K562 (cell line): ENCODE data around the gene USP46. TPM values are rescaled to one million over a fixed set of nuclear protein-coding genes. Genes with fewer than 3 reads are reported as not detected.

Experiments
- ATAC-seq: fragments of 200-7000 bp; cut with Tn5 transposase; 3 replicates; pipeline ENCODE4 v1.9.1; 2020; ENCODE audit warnings: moderate library complexity
- BruUV-seq: library from RNA; stranded (reverse); fragments of 400-500 nt; replicated peaks from 2 replicates; lab custom pipeline; 2021; lab: Mats Ljungman, UMichigan
- CTCF ChIA-PET: fragments of 300-600 bp; formaldehyde crosslinking; extraction: SDS; loops from one replicate; lab custom pipeline; 2021; ENCODE audit warnings: low intra/inter-chr PET ratio; lab: Yijun Ruan, JAX
- POLR2A ChIA-PET: fragments of 300-600, 350-650 bp; sonication (Branson Sonifier 250); formaldehyde crosslinking; extraction: SDS; loops from one replicate; lab custom pipeline; 2021; ENCODE audit warnings: antibody characterized with exemption, inconsistent platforms; lab: Yijun Ruan, JAX
- DNase-seq, 4 experiments: peaks; one replicate each; pipeline versions ENCODE4 v3.0.0 to v3.0.0-alpha.2; 2011 to 2018; ENCODE audit warnings: low spot score in 3 of 4, mixed read lengths in 3 of 4; ENCODE audit errors: extremely low read depth in 1 of 4
- FAIRE-seq: peaks from 2 replicates; lab custom pipeline; 2011; peaks lifted over from hg19 to GRCh38; lab: Jason Lieb, UNC
- H2AFZ ChIP-seq: 2 replicates; pipeline ENCODE4 v1.6.0; 2011; ENCODE audit warnings: low read depth, low read length, control low read depth, inconsistent platforms
- H3K27ac ChIP-seq: fragments of 200-600 bp; 3 replicates; pipeline ENCODE4 v1.8.0; 2011; ENCODE audit warnings: low read depth, mild to moderate bottlenecking, control low read depth, inconsistent platforms, low read length, moderate library complexity, mixed read lengths; ENCODE audit errors: extremely low read depth
- H3K27me3 ChIP-seq, 2 experiments: fragments of 300-600 bp in 1 of 2; 2 replicates in 1 of 2; 3 replicates in 1 of 2; pipeline versions ENCODE4 v1.6.0 to v1.8.0; 2011; ENCODE audit warnings: inconsistent platforms in 2 of 2, low read length in 2 of 2, mild to moderate bottlenecking in 1 of 2, mixed read lengths in 1 of 2, moderate library complexity in 1 of 2; ENCODE audit not compliant: control insufficient read depth in 2 of 2, insufficient read depth in 2 of 2
- H3K36me3 ChIP-seq: fragments of 300-600 bp; 3 replicates; pipeline ENCODE4 v1.8.0; 2011; ENCODE audit warnings: mild to moderate bottlenecking, low read length, inconsistent platforms; ENCODE audit not compliant: control insufficient read depth, insufficient read depth
- H3K4me1 ChIP-seq, 2 experiments: fragments of 200-600 bp in 1 of 2; replicated peaks in 1 of 2; 2 replicates in 1 of 2; 3 replicates in 1 of 2; pipeline versions ENCODE4 v1.5.1 to v1.8.0; 2011; ENCODE audit warnings: inconsistent platforms in 2 of 2, low read length in 2 of 2, mild to moderate bottlenecking in 1 of 2, mixed read lengths in 1 of 2, moderate library complexity in 1 of 2; ENCODE audit not compliant: control insufficient read depth in 2 of 2, insufficient read depth in 2 of 2
- H3K4me2 ChIP-seq: 2 replicates; pipeline ENCODE4 v1.6.1; 2011; ENCODE audit warnings: low read length, control low read depth, inconsistent platforms, mixed read lengths; ENCODE audit not compliant: insufficient read depth
- H3K4me3 ChIP-seq: fragments of 200-600 bp; sonication (generic), shearing (Covaris generic); 2 replicates; pipeline ENCODE4 v1.5.1; 2016; ENCODE audit warnings: control low read depth, inconsistent platforms
- H3K79me2 ChIP-seq: fragments of 200-600 bp; 3 replicates; pipeline ENCODE4 v1.8.0; 2011; ENCODE audit warnings: low read length, inconsistent platforms; ENCODE audit not compliant: control insufficient read depth, insufficient read depth
- H3K9ac ChIP-seq, 2 experiments: 2 replicates each; pipeline versions ENCODE4 v1.6.0 to v1.6.1; 2011; ENCODE audit warnings: low read depth in 2 of 2, low read length in 2 of 2, control low read depth in 1 of 2, inconsistent platforms in 1 of 2, mild to moderate bottlenecking in 1 of 2, mixed read lengths in 1 of 2; ENCODE audit not compliant: insufficient read depth in 1 of 2
- H3K9me1 ChIP-seq: one replicate; pipeline ENCODE4 v1.6.0; 2011; ENCODE audit warnings: inconsistent platforms, mild to moderate bottlenecking, low read length, moderate library complexity; ENCODE audit not compliant: control insufficient read depth, insufficient read depth
- H3K9me3 ChIP-seq: replicated peaks from 2 replicates; pipeline ENCODE4 v1.5.1; 2011; ENCODE audit warnings: low read depth, low read length, inconsistent platforms; ENCODE audit not compliant: control insufficient read depth, insufficient read depth
- H4K20me1 ChIP-seq: replicated peaks from 2 replicates; pipeline ENCODE4 v1.6.1; 2011; ENCODE audit warnings: low read length, inconsistent platforms, mixed read lengths; ENCODE audit not compliant: control insufficient read depth, insufficient read depth
- ARHGAP35 ChIP-seq: fragments of 450-650 bp; IDR thresholded peaks from 2 replicates; pipeline ENCODE4 v1.6.1; 2018; ENCODE audit not compliant: partially characterized antibody
- EZH2 ChIP-seq: IDR thresholded peaks from 2 replicates; pipeline ENCODE4 v1.6.1; 2012; ENCODE audit warnings: low read depth, mild to moderate bottlenecking, inconsistent platforms, low read length, borderline replicate concordance
- HDAC2 ChIP-seq: fragments of 450-650 bp; IDR thresholded peaks from 2 replicates; pipeline ENCODE4 v1.6.1; 2016; ENCODE audit warnings: mild to moderate bottlenecking
- MTF1 ChIP-seq: fragments of 250-450 bp; sonication (Bioruptor Pico); IDR thresholded peaks from 2 replicates; pipeline ENCODE4 v1.9.0; 2021; ENCODE audit warnings: moderate library complexity, mild to moderate bottlenecking, inconsistent platforms, borderline replicate concordance
- RB1 ChIP-seq: fragments of 450-650 bp; IDR thresholded peaks from 2 replicates; pipeline ENCODE4 v1.6.1; 2017; ENCODE audit warnings: low read depth, mild to moderate bottlenecking
- RBM34 ChIP-seq: fragments of 200-400 bp; formaldehyde crosslinking; IDR thresholded peaks from 2 replicates; pipeline ENCODE4 v1.6.1; 2018; ENCODE audit warnings: low read length, borderline replicate concordance; ENCODE audit not compliant: insufficient read depth
- RHOXF2B ChIP-seq: fragments of 250-450 bp; sonication (Bioruptor Pico); conservative IDR thresholded peaks from 2 replicates; pipeline ENCODE4 v1.5.1; 2021
- ZNF133 ChIP-seq: fragments of 250-450 bp; sonication (Bioruptor Pico); IDR thresholded peaks from 2 replicates; pipeline ENCODE4 v1.4.0; 2020; ENCODE audit warnings: mild to moderate bottlenecking
- ZNF212 ChIP-seq: fragments of 450-650 bp; formaldehyde crosslinking; IDR thresholded peaks from 2 replicates; pipeline ENCODE4 v1.4.0; 2020; ENCODE audit warnings: mild to moderate bottlenecking
- ZNF668 ChIP-seq: fragments of 250-450 bp; sonication (Bioruptor Pico); IDR thresholded peaks from 2 replicates; pipeline ENCODE4 v1.8.0; 2022; ENCODE audit warnings: mild to moderate bottlenecking, inconsistent platforms
- WGBS: fragments of 100-300 bp; shearing (Covaris generic); methylation state at CpG from one replicate; pipeline ENCODE4 v1.1.6; 2016; ENCODE audit warnings: low coverage, mixed read lengths; ENCODE audit not compliant: insufficient coverage; ENCODE audit errors: missing lambda C conversion rate; 5-methylcytosine and 5-hydroxymethylcytosine counted together
- in situ Hi-C: fragments of 300-500 bp; cut with MboI; formaldehyde crosslinking; loops from 4 replicates; pipeline ENCODE4 v1.15.0; 2018; ENCODE audit warnings: inconsistent platforms, mixed read lengths
- intact Hi-C: fragments of 100-400 bp; cut with micrococcal nuclease; formaldehyde crosslinking; loops from 2 replicates; pipeline ENCODE4 v1.14.2; 2022
- polyA plus RNA-seq, 8 experiments: library from polyadenylated mRNA; depleted of rRNA in 4 of 8; stranded (reverse) in 5 of 8; unstranded in 3 of 8; fragments of >200 nt; fragmentation: Nextera tagmentation in 2 of 8; fragmentation: Illumina TruSeq in 1 of 8; extraction: Ambion mirVana in 2 of 8; extraction: Trizol in 1 of 8; gene quantifications; 2 replicates each; pipeline versions ENCODE4 v1.2.1 to v1.2.3, GENCODE V29; 2011 to 2014; ENCODE audit warnings: inconsistent platforms in 1 of 8, missing spikeins in 1 of 8
- total RNA-seq, 7 experiments: library from RNA; depleted of rRNA in 6 of 7; stranded (reverse); fragments of >200 nt in 6 of 7; fragmentation: Illumina TruSeq in 2 of 7; extraction: Trizol in 2 of 7; gene quantifications; 2 replicates each; pipeline versions ENCODE4 v1.2.1 to v1.2.3, GENCODE V29; 2011 to 2021; ENCODE audit warnings: low replicate concordance in 1 of 7
- TF ChIP-seq, protein P1 (sequence below): sonication (generic); formaldehyde crosslinking; IDR thresholded peaks from 2 replicates; pipeline ENCODE4 v1.8.0; 2023; ENCODE audit warnings: mild to moderate bottlenecking, missing genetic modification reagents
- TF ChIP-seq, protein P2 (sequence below): fragments of 450-650 bp; IDR thresholded peaks from 2 replicates; pipeline ENCODE4 v1.6.1; 2018; ENCODE audit not compliant: partially characterized antibody
- TF ChIP-seq, protein P3 (sequence below): fragments of 200-800 bp; sonication (Bioruptor generic); IDR thresholded peaks from 2 replicates; pipeline ENCODE4 v1.6.1; 2017; ENCODE audit warnings: missing genetic modification characterization, missing compliant biosample characterization
- TF ChIP-seq, protein P4 (sequence below): IDR thresholded peaks from 2 replicates; pipeline ENCODE4 v1.6.1; 2014; ENCODE audit warnings: antibody characterized with exemption

The USP46 gene
- total and polyA plus RNA-seq, 9 of the 15 experiments (the other 6 are each of a cell fraction or from before 2014, with no cell fraction given), result 3.0 to 11.7 (median 8.4) TPM

DNA sequence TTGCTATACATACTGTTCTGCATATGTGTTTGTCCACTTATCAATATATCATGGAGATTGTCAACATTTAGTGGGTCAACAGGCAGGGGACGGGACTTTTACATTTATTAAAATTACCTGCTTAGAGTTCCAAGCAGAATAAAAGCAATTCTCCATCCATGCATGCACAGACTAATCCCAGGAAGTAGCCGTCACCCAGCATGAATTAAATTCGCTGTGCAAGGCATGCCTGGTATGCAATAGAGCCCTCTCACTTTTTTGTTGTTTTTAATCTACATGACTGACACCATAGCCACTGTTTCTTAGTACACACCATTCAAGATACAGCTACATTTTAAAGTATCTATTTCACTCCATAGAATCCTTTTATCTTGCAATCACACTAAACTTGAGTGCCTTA, 108.9 kb downstream of the USP46 start:
- ChIA-PET CTCF (no interaction called here), POLR2A (no interaction called here)
- H3K4me1 ChIP-seq, result no peaks in the 10 kb centered on the region; a peak in 1 of 5 replicates
- peaks cover 2 to 4% of the 10 kb centered on the region in 2 experiments; a peak in 1 of 5 replicates for H3K27me3 ChIP-seq
- H4K20me1 ChIP-seq, result no peaks in the 10 kb centered on the region
- intact Hi-C loops (no loop called here), in situ Hi-C loops (no loop called here)
- 0% methylated on average over 3 of the region's 3 CpGs for WGBS
- no TSS peak for BruUV-seq
- ATAC-seq, result no peak
- H3K9me1 ChIP-seq, result no peaks in the 10 kb centered on the region
- DNase-seq, result no peak
- H3K9me3 ChIP-seq, result no peaks in the 10 kb centered on the region
- H3K4me2 ChIP-seq, result no peak overlapping the region
- no peak overlapping the region for H3K27ac ChIP-seq
- H3K4me3 ChIP-seq, result no peak overlapping the region
- no peaks in the 10 kb centered on the region for H3K36me3 ChIP-seq
- H3K9ac ChIP-seq, result no peak overlapping the region
- no peaks in the 10 kb centered on the region for H3K79me2 ChIP-seq
- H2AFZ ChIP-seq, result no peak overlapping the region
- FAIRE-seq, result no peak
- no peak for TF ChIP-seq ARHGAP35
- TF ChIP-seq, protein P1, sequence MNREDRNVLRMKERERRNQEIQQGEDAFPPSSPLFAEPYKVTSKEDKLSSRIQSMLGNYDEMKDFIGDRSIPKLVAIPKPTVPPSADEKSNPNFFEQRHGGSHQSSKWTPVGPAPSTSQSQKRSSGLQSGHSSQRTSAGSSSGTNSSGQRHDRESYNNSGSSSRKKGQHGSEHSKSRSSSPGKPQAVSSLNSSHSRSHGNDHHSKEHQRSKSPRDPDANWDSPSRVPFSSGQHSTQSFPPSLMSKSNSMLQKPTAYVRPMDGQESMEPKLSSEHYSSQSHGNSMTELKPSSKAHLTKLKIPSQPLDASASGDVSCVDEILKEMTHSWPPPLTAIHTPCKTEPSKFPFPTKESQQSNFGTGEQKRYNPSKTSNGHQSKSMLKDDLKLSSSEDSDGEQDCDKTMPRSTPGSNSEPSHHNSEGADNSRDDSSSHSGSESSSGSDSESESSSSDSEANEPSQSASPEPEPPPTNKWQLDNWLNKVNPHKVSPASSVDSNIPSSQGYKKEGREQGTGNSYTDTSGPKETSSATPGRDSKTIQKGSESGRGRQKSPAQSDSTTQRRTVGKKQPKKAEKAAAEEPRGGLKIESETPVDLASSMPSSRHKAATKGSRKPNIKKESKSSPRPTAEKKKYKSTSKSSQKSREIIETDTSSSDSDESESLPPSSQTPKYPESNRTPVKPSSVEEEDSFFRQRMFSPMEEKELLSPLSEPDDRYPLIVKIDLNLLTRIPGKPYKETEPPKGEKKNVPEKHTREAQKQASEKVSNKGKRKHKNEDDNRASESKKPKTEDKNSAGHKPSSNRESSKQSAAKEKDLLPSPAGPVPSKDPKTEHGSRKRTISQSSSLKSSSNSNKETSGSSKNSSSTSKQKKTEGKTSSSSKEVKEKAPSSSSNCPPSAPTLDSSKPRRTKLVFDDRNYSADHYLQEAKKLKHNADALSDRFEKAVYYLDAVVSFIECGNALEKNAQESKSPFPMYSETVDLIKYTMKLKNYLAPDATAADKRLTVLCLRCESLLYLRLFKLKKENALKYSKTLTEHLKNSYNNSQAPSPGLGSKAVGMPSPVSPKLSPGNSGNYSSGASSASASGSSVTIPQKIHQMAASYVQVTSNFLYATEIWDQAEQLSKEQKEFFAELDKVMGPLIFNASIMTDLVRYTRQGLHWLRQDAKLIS (CRISPR knock-in tag), result no peak
- TF ChIP-seq HDAC2, result no peak
- TF ChIP-seq RHOXF2B (CRISPR knock-in tag), result no peak
- TF ChIP-seq, protein P2, sequence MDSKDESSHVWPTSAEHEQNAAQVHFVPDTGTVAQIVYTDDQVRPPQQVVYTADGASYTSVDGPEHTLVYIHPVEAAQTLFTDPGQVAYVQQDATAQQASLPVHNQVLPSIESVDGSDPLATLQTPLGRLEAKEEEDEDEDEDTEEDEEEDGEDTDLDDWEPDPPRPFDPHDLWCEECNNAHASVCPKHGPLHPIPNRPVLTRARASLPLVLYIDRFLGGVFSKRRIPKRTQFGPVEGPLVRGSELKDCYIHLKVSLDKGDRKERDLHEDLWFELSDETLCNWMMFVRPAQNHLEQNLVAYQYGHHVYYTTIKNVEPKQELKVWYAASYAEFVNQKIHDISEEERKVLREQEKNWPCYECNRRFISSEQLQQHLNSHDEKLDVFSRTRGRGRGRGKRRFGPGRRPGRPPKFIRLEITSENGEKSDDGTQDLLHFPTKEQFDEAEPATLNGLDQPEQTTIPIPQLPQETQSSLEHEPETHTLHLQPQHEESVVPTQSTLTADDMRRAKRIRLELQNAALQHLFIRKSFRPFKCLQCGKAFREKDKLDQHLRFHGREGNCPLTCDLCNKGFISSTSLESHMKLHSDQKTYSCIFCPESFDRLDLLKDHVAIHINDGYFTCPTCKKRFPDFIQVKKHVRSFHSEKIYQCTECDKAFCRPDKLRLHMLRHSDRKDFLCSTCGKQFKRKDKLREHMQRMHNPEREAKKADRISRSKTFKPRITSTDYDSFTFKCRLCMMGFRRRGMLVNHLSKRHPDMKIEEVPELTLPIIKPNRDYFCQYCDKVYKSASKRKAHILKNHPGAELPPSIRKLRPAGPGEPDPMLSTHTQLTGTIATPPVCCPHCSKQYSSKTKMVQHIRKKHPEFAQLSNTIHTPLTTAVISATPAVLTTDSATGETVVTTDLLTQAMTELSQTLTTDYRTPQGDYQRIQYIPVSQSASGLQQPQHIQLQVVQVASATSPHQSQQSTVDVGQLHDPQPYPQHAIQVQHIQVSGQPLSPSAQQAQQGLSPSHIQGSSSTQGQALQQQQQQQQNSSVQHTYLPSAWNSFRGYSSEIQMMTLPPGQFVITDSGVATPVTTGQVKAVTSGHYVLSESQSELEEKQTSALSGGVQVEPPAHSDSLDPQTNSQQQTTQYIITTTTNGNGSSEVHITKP, result no peak
- no peak for TF ChIP-seq RBM34
- no peak for TF ChIP-seq ZNF668
- TF ChIP-seq RB1, result no peak
- TF ChIP-seq ZNF133 (CRISPR knock-in tag), result no peak
- no peak for TF ChIP-seq EZH2
- TF ChIP-seq, protein P3, sequence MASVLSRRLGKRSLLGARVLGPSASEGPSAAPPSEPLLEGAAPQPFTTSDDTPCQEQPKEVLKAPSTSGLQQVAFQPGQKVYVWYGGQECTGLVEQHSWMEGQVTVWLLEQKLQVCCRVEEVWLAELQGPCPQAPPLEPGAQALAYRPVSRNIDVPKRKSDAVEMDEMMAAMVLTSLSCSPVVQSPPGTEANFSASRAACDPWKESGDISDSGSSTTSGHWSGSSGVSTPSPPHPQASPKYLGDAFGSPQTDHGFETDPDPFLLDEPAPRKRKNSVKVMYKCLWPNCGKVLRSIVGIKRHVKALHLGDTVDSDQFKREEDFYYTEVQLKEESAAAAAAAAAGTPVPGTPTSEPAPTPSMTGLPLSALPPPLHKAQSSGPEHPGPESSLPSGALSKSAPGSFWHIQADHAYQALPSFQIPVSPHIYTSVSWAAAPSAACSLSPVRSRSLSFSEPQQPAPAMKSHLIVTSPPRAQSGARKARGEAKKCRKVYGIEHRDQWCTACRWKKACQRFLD, result no peak
- TF ChIP-seq, protein P4, sequence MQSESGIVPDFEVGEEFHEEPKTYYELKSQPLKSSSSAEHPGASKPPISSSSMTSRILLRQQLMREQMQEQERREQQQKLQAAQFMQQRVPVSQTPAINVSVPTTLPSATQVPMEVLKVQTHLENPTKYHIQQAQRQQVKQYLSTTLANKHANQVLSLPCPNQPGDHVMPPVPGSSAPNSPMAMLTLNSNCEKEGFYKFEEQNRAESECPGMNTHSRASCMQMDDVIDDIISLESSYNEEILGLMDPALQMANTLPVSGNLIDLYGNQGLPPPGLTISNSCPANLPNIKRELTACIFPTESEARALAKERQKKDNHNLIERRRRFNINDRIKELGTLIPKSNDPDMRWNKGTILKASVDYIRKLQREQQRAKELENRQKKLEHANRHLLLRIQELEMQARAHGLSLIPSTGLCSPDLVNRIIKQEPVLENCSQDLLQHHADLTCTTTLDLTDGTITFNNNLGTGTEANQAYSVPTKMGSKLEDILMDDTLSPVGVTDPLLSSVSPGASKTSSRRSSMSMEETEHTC, result no peak
- TF ChIP-seq MTF1, result no peak
- no peak for TF ChIP-seq ZNF212
